HUES64 (cell line): ENCODE measurements around the gene WASF2.

Experiments used
- H3K27ac ChIP-seq: 2 replicates; pipeline ENCODE4 v1.7.0; 2013; ENCODE audit warnings: low read depth, low read length, inconsistent platforms
- H3K27me3 ChIP-seq: 2 replicates; pipeline ENCODE4 v1.6.1; 2013; ENCODE audit warnings: mild to moderate bottlenecking, low read length; ENCODE audit not compliant: insufficient read depth
- H3K36me3 ChIP-seq: 2 replicates; pipeline ENCODE4 v1.6.1; 2013; ENCODE audit warnings: mild to moderate bottlenecking, low read length; ENCODE audit not compliant: insufficient read depth
- H3K4me1 ChIP-seq: 2 replicates; pipeline ENCODE4 v1.6.1; 2013; ENCODE audit warnings: mild to moderate bottlenecking, low read length, moderate library complexity; ENCODE audit not compliant: insufficient read depth
- H3K4me3 ChIP-seq: 2 replicates; pipeline ENCODE4 v1.5.1; 2013; ENCODE audit warnings: mild to moderate bottlenecking, low read length, moderate library complexity
- H3K9ac ChIP-seq: 2 replicates; pipeline ENCODE4 v1.6.1; 2013; ENCODE audit warnings: mild to moderate bottlenecking, low read depth, low read length
- H3K9me3 ChIP-seq: 2 replicates; pipeline ENCODE4 v1.6.1; 2013; ENCODE audit warnings: low read depth, low read length; ENCODE audit not compliant: insufficient read depth
- whole genome bisulfite sequencing: fragments of 150-250, 120-280 bp; methylation state at CpG from one replicate; pipeline ENCODE4 v1.1.7; 2013; ENCODE audit warnings: missing lambda C conversion rate; 5-methylcytosine and 5-hydroxymethylcytosine counted together

Gene WASF2

GRCh38 chr1:27528818-27529703 is 39.1 kb upstream of the WASF2 start:
- H3K9me3 ChIP-seq = no peaks in the 10 kb centered on the region
- WGBS = 42% methylated on average over 17 of the region's 17 CpGs
- peaks cover 29% of the 10 kb centered on the region for H3K4me1 ChIP-seq
- peaks cover 3% of the 10 kb centered on the region; the same call in 1 of the 2 replicates for H3K27me3 ChIP-seq
- peak overlapping the region; percentile 35; the same call in 1 of the 2 replicates for H3K27ac ChIP-seq
- H3K9ac ChIP-seq = no peak overlapping the region
- H3K36me3 ChIP-seq = no peaks in the 10 kb centered on the region
- H3K4me3 ChIP-seq = peak overlapping the region; percentile 50

GRCh38 chr1:27527890-27528817 is 38.2 kb upstream of the WASF2 start:
- Histone ChIP-seq H3K27me3 (peaks cover 3% of the 10 kb centered on the region; the same call in 1 of the 2 replicates), H3K9me3 (no peaks in the 10 kb centered on the region), H3K4me3 (peak overlapping the region; percentile 50), H3K4me1 (peaks cover 35% of the 10 kb centered on the region), H3K27ac (peak overlapping the region; percentile 79; the same call in 1 of the 2 replicates), H3K36me3 (no peaks in the 10 kb centered on the region), H3K9ac (peak overlapping the region; percentile 34)
- WGBS = 5% methylated on average over 71 of the region's 71 CpGs

- no peaks in the 10 kb centered on the region for H3K9me3 ChIP-seq
- peaks cover 42% of the 10 kb centered on the region for H3K4me1 ChIP-seq
- under 1% methylated on average over 24 of the region's 27 CpGs for WGBS
- H3K27ac ChIP-seq = peak overlapping the region; percentile 79; the same call in 1 of the 2 replicates
- H3K4me3 ChIP-seq = peak overlapping the region; percentile 50
- H3K9ac ChIP-seq = peak overlapping the region; percentile 34
- peaks cover 3% of the 10 kb centered on the region; the same call in 1 of the 2 replicates for H3K27me3 ChIP-seq
- H3K36me3 ChIP-seq = no peaks in the 10 kb centered on the region
Measured at GRCh38 chr1:27527223-27527889, 37.4 kb upstream of the WASF2 start.

GRCh38 chr1:27526569-27527222 is 36.7 kb upstream of the WASF2 start:
- Histone ChIP-seq H3K4me3 (peak overlapping the region; percentile 50), H3K9ac (no peak overlapping the region; the same call in 1 of the 2 replicates), H3K27ac (no peak overlapping the region)

GRCh38 chr1:27525296-27526272 is 35.6 kb upstream of the WASF2 start:
- WGBS = 41% methylated on average over 15 of the region's 16 CpGs
- peaks cover 3% of the 10 kb centered on the region; the same call in 1 of the 2 replicates for H3K27me3 ChIP-seq
- H3K36me3 ChIP-seq = no peaks in the 10 kb centered on the region
- peak overlapping the region; percentile 59 for H3K27ac ChIP-seq
- H3K4me3 ChIP-seq = peak overlapping the region; percentile 28
- H3K4me1 ChIP-seq = peaks cover 42% of the 10 kb centered on the region
- peak overlapping the region; percentile 12; the same call in 1 of the 2 replicates for H3K9ac ChIP-seq
- H3K9me3 ChIP-seq = no peaks in the 10 kb centered on the region

More at GRCh38 chr1:27526569-27527222, 36.7 kb upstream of the WASF2 start:
- Histone ChIP-seq H3K36me3 (no peaks in the 10 kb centered on the region), H3K4me1 (peaks cover 42% of the 10 kb centered on the region), H3K27me3 (peaks cover 3% of the 10 kb centered on the region; the same call in 1 of the 2 replicates), H3K9me3 (no peaks in the 10 kb centered on the region)
- WGBS = 28% methylated on average over 10 of the region's 10 CpGs

- H3K27me3 ChIP-seq = peaks cover 1% of the 10 kb centered on the region; the same call in 1 of the 2 replicates
- 70% methylated on average over 8 of the region's 8 CpGs for WGBS
- H3K4me1 ChIP-seq = peaks cover 44% of the 10 kb centered on the region
- H3K9ac ChIP-seq = no peak overlapping the region
- no peak overlapping the region for H3K27ac ChIP-seq
- H3K9me3 ChIP-seq = no peaks in the 10 kb centered on the region
- H3K36me3 ChIP-seq = no peaks in the 10 kb centered on the region
- H3K4me3 ChIP-seq = no peak overlapping the region
Measured at GRCh38 chr1:27523337-27524020, 33.5 kb upstream of the WASF2 start.

- H3K27me3 ChIP-seq = no peaks in the 10 kb centered on the region
- no peak overlapping the region for H3K4me3 ChIP-seq
- peak overlapping the region; percentile 39; the same call in 1 of the 2 replicates for H3K9ac ChIP-seq
- no peak overlapping the region; the same call in 1 of the 2 replicates for H3K27ac ChIP-seq
- no peaks in the 10 kb centered on the region for H3K36me3 ChIP-seq
- peaks cover 46% of the 10 kb centered on the region for H3K4me1 ChIP-seq
- H3K9me3 ChIP-seq = no peaks in the 10 kb centered on the region
- 74% methylated on average over 31 of the region's 31 CpGs for WGBS
Measured at GRCh38 chr1:27522432-27523336, 32.7 kb upstream of the WASF2 start.

- Histone ChIP-seq H3K27ac (no peak overlapping the region), H3K27me3 (no peaks in the 10 kb centered on the region), H3K4me3 (no peak overlapping the region), H3K4me1 (peaks cover 45% of the 10 kb centered on the region), H3K9ac (no peak overlapping the region), H3K9me3 (no peaks in the 10 kb centered on the region), H3K36me3 (no peaks in the 10 kb centered on the region)
- 91% methylated on average over 9 of the region's 9 CpGs for WGBS
Measured at GRCh38 chr1:27521861-27522431, 32.0 kb upstream of the WASF2 start.
